Upper lobe of right lung (tissue), 1 donor: Measurements from ENCODE around the gene RNF220. TPM values are rescaled to one million over a fixed set of nuclear protein-coding genes. Genes with fewer than 3 reads are reported as not detected.
A peak's percentile ranks its signal among the peaks of the same experiment; 100 is the strongest.

ENCODE experiments used
- ATAC-seq: fragments of 200-7000 bp; cut with Tn5 transposase; one replicate; pipeline ENCODE4 v1.9.1; 2020; ENCODE audit warnings: mild to moderate bottlenecking, moderate library complexity
- DNase-seq: peaks from one replicate; pipeline ENCODE4 v3.0.0-alpha.2; 2020
- H3K27ac ChIP-seq: fragments of 200-600 bp; one replicate; pipeline ENCODE4 v1.8.0; 2022
- H3K27me3 ChIP-seq: fragments of 200-600 bp; one replicate; pipeline ENCODE4 v1.8.0; 2022; ENCODE audit warnings: mild to moderate bottlenecking
- H3K36me3 ChIP-seq: fragments of 200-600 bp; one replicate; pipeline ENCODE4 v1.8.0; 2022
- H3K4me1 ChIP-seq: fragments of 200-600 bp; one replicate; pipeline ENCODE4 v1.8.0; 2022
- H3K4me3 ChIP-seq: fragments of 200-600 bp; one replicate; pipeline ENCODE4 v1.8.0; 2022; ENCODE audit warnings: mild to moderate bottlenecking
- H3K9me3 ChIP-seq: fragments of 200-600 bp; one replicate; pipeline ENCODE4 v1.8.0; 2022
- CTCF ChIP-seq: fragments of 200-600 bp; IDR thresholded peaks from one replicate; pipeline ENCODE4 v1.8.0; 2022; ENCODE audit warnings: antibody characterized with exemption
- intact Hi-C: fragments of 100-400 bp; cut with DNase I; formaldehyde crosslinking; loops from one replicate; pipeline ENCODE4 v1.11.0; 2022
- total RNA-seq: library from RNA; stranded (reverse); fragmentation: NEBNext Ultra II Directional; extraction: Animal tissue kit (Norgen Biotek cat#: 25700); gene quantifications from one replicate; pipeline ENCODE4 v1.2.1, GENCODE V29; 2021
- donor health status: DM: no; HTN: yes; CAD: no; lungs with severe emphysema.

RNF220 gene
- total RNA-seq, 1 donor from 2014 or later = 72.6 TPM

GRCh38 chr1:44485934-44486460 lies 80.9 kb downstream of the RNF220 start:
- Histone ChIP-seq H3K27me3 (no peaks in the 10 kb centered on the region), H3K4me1 (peaks cover 14% of the 10 kb centered on the region), H3K9me3 (no peaks in the 10 kb centered on the region), H3K27ac (no peak overlapping the region), H3K36me3 (no peaks in the 10 kb centered on the region), H3K4me3 (no peak overlapping the region)
- intact Hi-C loops = no loop called here
- DNase-seq = no peak
- no peak for TF ChIP-seq CTCF
- peak; percentile 6 for ATAC-seq

GRCh38 chr1:44489481-44489880 lies 84.4 kb downstream of the RNF220 start:
- ATAC-seq = no peak
- peaks cover 11% of the 10 kb centered on the region for H3K4me1 ChIP-seq
- no peak overlapping the region for H3K4me3 ChIP-seq
- intact Hi-C loops = no loop called here
- DNase-seq = no peak
- no peaks in the 10 kb centered on the region for H3K36me3 ChIP-seq
- no peak overlapping the region for H3K27ac ChIP-seq
- TF ChIP-seq CTCF = no peak
- no peaks in the 10 kb centered on the region for H3K9me3 ChIP-seq
- no peaks in the 10 kb centered on the region for H3K27me3 ChIP-seq

- Histone ChIP-seq H3K4me1 (peaks cover 2% of the 10 kb centered on the region), H3K27ac (no peak overlapping the region), H3K27me3 (peaks cover 11% of the 10 kb centered on the region), H3K36me3 (no peaks in the 10 kb centered on the region), H3K9me3 (no peaks in the 10 kb centered on the region), H3K4me3 (no peak overlapping the region)
- TF ChIP-seq CTCF = no peak
- ATAC-seq (no peak), DNase-seq (no peak)
- intact Hi-C loops = no loop called here
Observed at GRCh38 chr1:44496541-44497171, 91.6 kb downstream of the RNF220 start.

GRCh38 chr1:44497422-44498170 lies 92.5 kb downstream of the RNF220 start:
- intact Hi-C loops = no loop called here

GRCh38 chr1:44499306-44499705 lies 94.3 kb downstream of the RNF220 start:
- H3K4me1 ChIP-seq = peaks cover 2% of the 10 kb centered on the region
- H3K4me3 ChIP-seq = no peak overlapping the region
- no peaks in the 10 kb centered on the region for H3K9me3 ChIP-seq
- DNase-seq (no peak), ATAC-seq (peak; percentile 82)
- H3K27me3 ChIP-seq = peaks cover 11% of the 10 kb centered on the region
- H3K27ac ChIP-seq = no peak overlapping the region
- TF ChIP-seq CTCF = no peak
- no peaks in the 10 kb centered on the region for H3K36me3 ChIP-seq
- intact Hi-C loops = no loop called here

More at GRCh38 chr1:44497422-44498170, 92.5 kb downstream of the RNF220 start:
- H3K27ac ChIP-seq = no peak overlapping the region
- DNase-seq (no peak), ATAC-seq (no peak)
- TF ChIP-seq CTCF = no peak
- peaks cover 2% of the 10 kb centered on the region for H3K4me1 ChIP-seq
- H3K4me3 ChIP-seq = no peak overlapping the region
- H3K9me3 ChIP-seq = no peaks in the 10 kb centered on the region
- no peaks in the 10 kb centered on the region for H3K36me3 ChIP-seq
- H3K27me3 ChIP-seq = peaks cover 11% of the 10 kb centered on the region
